Stimulated activated CD4-positive, alpha-beta T cell treated with anti-CD3 and anti-CD28 coated beads, Interleukin-4, amount 100 ng/mL, for 24 hours (primary cell): Measurements from ENCODE around the gene ATOSB.
A peak's percentile ranks its signal among the peaks of the same experiment; 100 is the strongest.

Experiments
- DNase-seq: peaks from one replicate; pipeline ENCODE4 v3.0.0-alpha.2; 2020

Gene ATOSB

GRCh38 chr9:35079426-35080341 is 36.0 kb downstream of the ATOSB start, which contains the start of gene FANCG:
FANCG (minus strand) TSS chr9:35079942; CDS start chr9:35079524, 418 bp downstream.
- peak; percentile 86 for DNase-seq

- DNase-seq, result no peak
These were observed 36.6 kb downstream of the ATOSB start for GRCh38 chr9:35079041-35079425.

DNA sequence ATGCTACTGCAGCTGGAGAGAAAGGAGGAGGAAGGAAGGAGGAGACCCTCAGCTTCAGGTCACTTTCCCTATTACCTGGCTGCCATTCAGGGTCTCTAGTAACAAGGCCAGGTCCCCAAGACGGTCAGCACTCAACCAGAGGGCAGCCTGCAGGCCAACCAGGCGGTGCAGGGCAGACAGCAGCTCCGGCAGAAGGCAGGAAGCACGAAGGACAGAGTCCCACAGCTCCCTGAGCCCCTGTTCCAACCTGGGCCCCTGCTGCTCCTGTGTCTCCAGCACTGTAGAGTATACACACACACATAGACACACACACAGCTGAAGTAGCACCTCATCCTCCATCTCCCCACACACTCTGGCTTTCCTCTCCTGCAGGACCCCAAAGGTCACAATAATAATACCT is 37.6 kb downstream of the ATOSB start:
- DNase-seq, result no peak

DNA sequence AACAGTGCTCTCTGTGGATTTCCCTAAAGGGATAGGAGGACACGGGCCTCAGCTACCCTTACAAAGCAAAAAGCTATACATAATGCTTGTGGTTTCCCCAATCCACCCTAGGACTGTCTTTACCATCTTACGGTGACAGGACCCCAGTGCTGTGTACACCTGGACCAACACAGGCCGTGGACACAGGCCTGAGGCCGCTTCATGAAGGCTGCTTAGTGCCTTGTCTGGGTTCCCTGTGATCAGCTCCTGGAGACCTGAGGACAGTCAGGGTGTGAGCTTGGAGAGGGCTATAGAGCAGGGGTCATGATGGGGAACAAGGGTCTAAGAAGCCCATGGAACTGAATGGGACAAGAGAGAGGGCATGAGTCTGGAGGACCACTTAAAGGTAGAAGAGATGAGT is 38.8 kb downstream of the ATOSB start:
- DNase-seq, result no peak

- DNase-seq, result no peak
These were observed 40.3 kb downstream of the ATOSB start for GRCh38 chr9:35075358-35075757.

- no peak for DNase-seq
These were observed 40.9 kb downstream of the ATOSB start for GRCh38 chr9:35074791-35075190.

DNA sequence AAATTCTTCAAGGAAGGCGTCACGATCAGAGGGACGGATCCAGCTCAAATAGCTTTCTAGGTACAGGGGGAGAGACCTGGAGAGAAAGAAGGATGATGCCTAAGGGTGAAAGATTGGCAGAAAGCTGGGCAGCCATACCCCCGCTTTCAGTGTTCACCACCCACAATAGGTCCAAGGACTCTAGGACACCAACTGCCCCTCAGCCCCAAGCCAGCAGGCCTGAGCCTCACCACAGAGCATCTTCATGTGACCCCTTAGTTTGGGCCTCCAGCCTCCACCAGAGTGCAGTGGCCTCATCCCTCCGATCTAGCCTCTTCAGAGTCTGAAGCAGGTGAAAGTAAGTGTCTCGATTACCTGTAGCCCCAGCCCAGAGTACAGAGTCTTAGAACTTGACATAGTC is 41.5 kb downstream of the ATOSB start:
- no peak for DNase-seq

DNA sequence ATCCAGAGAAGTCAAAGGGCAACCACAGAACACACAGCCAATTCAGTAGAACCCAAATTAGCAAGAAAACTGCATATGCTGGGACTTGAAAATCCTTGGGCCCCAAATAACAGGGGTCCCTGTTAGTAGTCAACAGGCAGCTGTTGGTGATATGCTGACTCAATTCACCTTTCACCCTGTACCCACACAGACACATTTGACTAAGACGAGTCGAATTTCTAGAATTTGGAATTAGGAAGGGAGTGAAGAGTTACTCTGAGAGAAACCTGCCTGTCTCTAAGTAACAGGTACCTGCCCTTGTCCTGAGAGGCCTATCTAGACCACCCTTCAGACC is 42.4 kb downstream of the ATOSB start:
- DNase-seq, result peak; percentile 16

- peak; percentile 98 for DNase-seq
These were observed 43.0 kb downstream of the ATOSB start, which contains the start of gene VCP for GRCh38 chr9:35072461-35073278. VCP (minus strand) TSS chr9:35072625; CDS start chr9:35072353, 272 bp downstream.

DNA sequence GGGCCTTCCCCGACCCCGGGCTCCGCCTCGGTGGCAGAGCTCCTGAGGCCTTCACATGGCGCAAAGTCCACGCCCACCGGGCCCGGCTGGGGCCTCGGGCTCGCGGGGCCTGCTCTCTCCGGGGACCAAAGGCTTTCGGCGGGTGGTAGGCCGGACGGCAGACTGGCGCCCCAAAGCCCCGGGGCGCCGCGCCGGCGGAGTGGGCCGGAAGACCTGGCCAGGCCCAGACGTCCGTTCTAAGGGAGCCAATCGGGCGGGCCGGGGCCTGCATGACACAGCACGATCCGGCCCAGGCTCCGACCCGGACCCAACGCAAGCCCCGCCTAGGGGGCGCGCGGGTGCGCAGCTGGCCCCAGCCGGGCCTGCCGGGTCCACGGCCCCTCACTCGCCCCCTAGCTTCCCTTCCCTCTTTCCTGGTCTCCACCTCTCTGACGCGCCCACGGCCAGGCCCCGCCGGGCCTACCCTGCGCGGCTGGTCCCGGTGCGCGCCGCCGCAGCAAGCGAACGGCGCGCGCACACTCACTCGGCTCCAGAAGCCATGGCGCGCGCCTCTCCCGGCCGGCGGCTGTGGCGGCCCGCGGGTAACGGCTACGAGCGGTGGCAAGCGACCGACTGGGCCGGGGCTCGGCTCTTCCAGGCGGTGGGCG is 43.7 kb downstream of the ATOSB start:
- peak; percentile 73 for DNase-seq

GRCh38 chr9:35070823-35071813 is 44.5 kb downstream of the ATOSB start:
- peak; percentile 20 for DNase-seq

DNA sequence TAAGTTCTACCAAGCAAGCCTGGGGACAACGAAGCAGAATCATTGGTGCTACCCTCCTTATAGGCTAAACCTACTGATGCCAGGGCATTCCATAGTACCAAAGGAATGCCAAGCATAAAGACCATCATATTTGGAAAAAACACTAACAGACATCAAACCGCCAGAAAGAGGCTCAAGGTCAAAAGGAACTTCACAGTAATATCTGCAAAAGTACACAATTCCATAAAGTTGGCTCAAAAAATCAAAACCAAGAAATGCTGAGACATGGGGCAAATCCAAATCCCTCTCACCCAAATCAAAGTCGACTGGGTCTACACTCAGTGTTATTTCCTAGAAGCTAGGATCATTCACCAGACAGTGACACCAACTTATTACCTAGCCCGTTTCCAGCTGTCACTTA is 46.6 kb downstream of the ATOSB start:
- DNase-seq, result no peak

DNA sequence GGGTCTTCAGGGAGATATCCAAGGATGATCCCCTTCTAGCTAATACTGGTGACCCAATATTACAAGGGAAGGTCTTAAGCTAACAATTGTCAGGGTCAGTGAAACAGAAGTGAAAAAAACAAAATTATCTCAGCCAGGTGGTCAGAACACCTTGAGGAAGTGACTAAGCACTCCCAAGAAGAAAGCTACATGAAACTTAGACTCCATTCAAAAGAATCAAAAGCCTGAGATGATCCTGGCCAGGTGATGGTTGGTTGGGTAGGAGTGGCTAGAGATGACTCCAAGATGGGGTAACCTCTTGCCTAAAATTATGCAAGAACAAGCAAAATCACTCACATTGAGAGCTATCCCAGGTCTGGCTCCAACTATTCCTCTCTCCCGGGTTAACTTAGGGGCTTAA is 48.6 kb downstream of the ATOSB start:
- no peak for DNase-seq

GRCh38 chr9:35060548-35061207 is 55.0 kb downstream of the ATOSB start:
- DNase-seq, result no peak

- DNase-seq, result no peak
These were observed 56.2 kb downstream of the ATOSB start for GRCh38 chr9:35059438-35059837.

DNA sequence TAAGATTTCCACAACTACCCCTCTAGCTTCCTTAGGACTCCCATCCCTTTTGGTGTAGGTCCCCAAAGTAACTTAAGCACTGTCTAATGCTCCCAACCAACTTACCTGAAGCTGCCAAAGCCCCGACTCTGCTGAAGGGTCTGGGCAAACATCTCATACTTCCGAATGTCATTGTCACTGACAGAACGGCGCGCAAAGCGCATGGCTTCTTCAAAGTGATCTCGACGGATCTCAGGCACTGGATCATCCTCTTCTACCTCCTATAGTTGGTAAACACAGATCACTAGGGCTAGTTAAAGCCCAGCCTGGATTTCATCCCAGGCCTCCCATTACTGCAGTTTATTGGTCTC is 58.4 kb downstream of the ATOSB start:
- no peak for DNase-seq

GRCh38 chr9:35056571-35057270 is 58.9 kb downstream of the ATOSB start:
- DNase-seq, result no peak

GRCh38 chr9:35054871-35055644 is 60.6 kb downstream of the ATOSB start:
- DNase-seq, result no peak

DNA sequence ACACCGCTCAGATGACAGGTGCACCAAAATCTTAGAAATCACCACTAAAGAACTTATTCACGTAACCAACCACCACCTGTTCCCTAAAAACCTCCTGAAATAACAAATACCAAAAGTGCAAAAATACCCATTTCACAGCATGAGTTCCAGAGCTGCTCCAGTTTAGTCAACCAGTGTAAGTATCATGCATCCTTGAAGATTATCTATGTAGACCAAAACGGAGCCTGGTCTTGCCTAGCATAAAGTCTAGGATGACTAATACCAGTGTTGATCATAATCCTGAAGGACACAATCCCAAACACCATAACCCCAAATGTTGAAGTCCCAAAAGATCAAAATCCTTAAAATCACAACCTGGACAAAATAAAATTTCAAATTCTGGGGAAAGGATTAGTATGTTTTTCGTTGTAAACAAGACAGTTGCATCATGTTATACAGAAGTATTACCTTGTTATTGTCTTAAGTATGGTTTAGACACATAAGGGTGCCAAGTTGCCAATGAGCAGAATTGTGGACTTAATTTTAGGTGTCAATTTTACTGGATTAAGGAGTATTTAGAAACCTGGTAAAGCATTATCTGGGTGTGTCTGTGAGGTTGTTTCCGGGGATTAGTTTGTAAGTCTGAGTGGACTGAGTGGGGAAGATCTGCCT is 61.4 kb downstream of the ATOSB start:
- no peak for DNase-seq
